Spleen (tissue), 7 donors: ENCODE results near the gene MAFF.

ENCODE experiments used
- POLR2A ChIP-seq, 3 donors: fragments of 450-650 bp; IDR thresholded peaks; one replicate each; pipeline ENCODE4 v1.5.1; 2017; ENCODE audit warnings: antibody characterized with exemption in 3 of 3, mild to moderate bottlenecking in 1 of 3
- POLR2AphosphoS5 ChIP-seq, 3 donors: sonication (generic); formaldehyde crosslinking; IDR thresholded peaks; one replicate each; pipeline ENCODE4 v1.5.1; 2017; ENCODE audit warnings: antibody characterized with exemption in 3 of 3
- TF ChIP-seq, protein P1 (sequence below), 11 experiments: fragments of 200-600 bp in 7 of 11; fragments of 450-650 bp in 4 of 11; sonication (generic) in 4 of 11; IDR thresholded peaks in 8 of 11; conservative IDR thresholded peaks in 3 of 11; 1 replicate in 7 of 11; 2 replicates in 4 of 11; pipeline versions ENCODE4 v1.4.0 to v1.8.0; 2016 to 2021; ENCODE audit warnings: antibody characterized with exemption in 11 of 11, inconsistent platforms in 4 of 11, mild to moderate bottlenecking in 1 of 11
- donor health status: DM: no; HTN: no; CAD: no; lungs with moderate emphysema.
- donor health status: DM: no; HTN: no; CAD: no.
- donor health status: DM: no; HTN: no; CAD: no.

- TF ChIP-seq, protein P1, sequence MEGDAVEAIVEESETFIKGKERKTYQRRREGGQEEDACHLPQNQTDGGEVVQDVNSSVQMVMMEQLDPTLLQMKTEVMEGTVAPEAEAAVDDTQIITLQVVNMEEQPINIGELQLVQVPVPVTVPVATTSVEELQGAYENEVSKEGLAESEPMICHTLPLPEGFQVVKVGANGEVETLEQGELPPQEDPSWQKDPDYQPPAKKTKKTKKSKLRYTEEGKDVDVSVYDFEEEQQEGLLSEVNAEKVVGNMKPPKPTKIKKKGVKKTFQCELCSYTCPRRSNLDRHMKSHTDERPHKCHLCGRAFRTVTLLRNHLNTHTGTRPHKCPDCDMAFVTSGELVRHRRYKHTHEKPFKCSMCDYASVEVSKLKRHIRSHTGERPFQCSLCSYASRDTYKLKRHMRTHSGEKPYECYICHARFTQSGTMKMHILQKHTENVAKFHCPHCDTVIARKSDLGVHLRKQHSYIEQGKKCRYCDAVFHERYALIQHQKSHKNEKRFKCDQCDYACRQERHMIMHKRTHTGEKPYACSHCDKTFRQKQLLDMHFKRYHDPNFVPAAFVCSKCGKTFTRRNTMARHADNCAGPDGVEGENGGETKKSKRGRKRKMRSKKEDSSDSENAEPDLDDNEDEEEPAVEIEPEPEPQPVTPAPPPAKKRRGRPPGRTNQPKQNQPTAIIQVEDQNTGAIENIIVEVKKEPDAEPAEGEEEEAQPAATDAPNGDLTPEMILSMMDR (IDR thresholded peaks at IDR 0.05 in 8 of 11, conservative IDR thresholded peaks at IDR 0.05 in 3 of 11) = no peak
- TF ChIP-seq POLR2AphosphoS5 (IDR thresholded peaks at IDR 0.05) = no peak
- TF ChIP-seq POLR2A (IDR thresholded peaks at IDR 0.05) = no peak
These were observed 31.3 kb upstream of the MAFF start for GRCh38 chr22:38170469-38170868.
